Measurements from ENCODE around the gene OR7D4.

GRCh38 chr19:9187191-9187590 lies 32.2 kb downstream of the OR7D4 start:
- TF ChIP-seq, protein P1, sequence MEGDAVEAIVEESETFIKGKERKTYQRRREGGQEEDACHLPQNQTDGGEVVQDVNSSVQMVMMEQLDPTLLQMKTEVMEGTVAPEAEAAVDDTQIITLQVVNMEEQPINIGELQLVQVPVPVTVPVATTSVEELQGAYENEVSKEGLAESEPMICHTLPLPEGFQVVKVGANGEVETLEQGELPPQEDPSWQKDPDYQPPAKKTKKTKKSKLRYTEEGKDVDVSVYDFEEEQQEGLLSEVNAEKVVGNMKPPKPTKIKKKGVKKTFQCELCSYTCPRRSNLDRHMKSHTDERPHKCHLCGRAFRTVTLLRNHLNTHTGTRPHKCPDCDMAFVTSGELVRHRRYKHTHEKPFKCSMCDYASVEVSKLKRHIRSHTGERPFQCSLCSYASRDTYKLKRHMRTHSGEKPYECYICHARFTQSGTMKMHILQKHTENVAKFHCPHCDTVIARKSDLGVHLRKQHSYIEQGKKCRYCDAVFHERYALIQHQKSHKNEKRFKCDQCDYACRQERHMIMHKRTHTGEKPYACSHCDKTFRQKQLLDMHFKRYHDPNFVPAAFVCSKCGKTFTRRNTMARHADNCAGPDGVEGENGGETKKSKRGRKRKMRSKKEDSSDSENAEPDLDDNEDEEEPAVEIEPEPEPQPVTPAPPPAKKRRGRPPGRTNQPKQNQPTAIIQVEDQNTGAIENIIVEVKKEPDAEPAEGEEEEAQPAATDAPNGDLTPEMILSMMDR (optimal IDR thresholded peaks at IDR 0.05 in 1 of 3, IDR thresholded peaks at IDR 0.05 in 1 of 3, conservative IDR thresholded peaks at IDR 0.05 in 1 of 3; ENCODE audit: extremely low read depth in 1 of 3, insufficient read depth in 2 of 3, low read length in 3 of 3), result no peak
- TF ChIP-seq EZH2 (IDR thresholded peaks at IDR 0.05; ENCODE audit: low read length), result no peak

All from keratinocyte (primary cell).